ENCODE results near the gene ADARB1. TPM values are rescaled to one million over a fixed set of nuclear protein-coding genes. Genes with fewer than 3 reads are reported as not detected.

Gene ADARB1
- total and polyA plus RNA-seq, 8 donors: 23.8 to 53.4 (median 30.2) TPM

- Histone ChIP-seq H3K36me3 (no peaks in the 10 kb centered on the region), H3K27me3 (peaks cover 12 to 47% of the 10 kb centered on the region in 2 donors), H3K27ac (no peak overlapping the region), H3K4me3 (no peak overlapping the region), H3K9me3 (no peaks in the 10 kb centered on the region), H3K4me1 (peaks cover 0 to 3% of the 10 kb centered on the region in 2 donors)
- intact Hi-C loops (cut with DNase I): no loop called here
- TF ChIP-seq, protein P1, sequence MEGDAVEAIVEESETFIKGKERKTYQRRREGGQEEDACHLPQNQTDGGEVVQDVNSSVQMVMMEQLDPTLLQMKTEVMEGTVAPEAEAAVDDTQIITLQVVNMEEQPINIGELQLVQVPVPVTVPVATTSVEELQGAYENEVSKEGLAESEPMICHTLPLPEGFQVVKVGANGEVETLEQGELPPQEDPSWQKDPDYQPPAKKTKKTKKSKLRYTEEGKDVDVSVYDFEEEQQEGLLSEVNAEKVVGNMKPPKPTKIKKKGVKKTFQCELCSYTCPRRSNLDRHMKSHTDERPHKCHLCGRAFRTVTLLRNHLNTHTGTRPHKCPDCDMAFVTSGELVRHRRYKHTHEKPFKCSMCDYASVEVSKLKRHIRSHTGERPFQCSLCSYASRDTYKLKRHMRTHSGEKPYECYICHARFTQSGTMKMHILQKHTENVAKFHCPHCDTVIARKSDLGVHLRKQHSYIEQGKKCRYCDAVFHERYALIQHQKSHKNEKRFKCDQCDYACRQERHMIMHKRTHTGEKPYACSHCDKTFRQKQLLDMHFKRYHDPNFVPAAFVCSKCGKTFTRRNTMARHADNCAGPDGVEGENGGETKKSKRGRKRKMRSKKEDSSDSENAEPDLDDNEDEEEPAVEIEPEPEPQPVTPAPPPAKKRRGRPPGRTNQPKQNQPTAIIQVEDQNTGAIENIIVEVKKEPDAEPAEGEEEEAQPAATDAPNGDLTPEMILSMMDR (IDR thresholded peaks at IDR 0.05): no peak
- ATAC-seq (no peak), DNase-seq (no peak)
These were observed 157.3 kb downstream of the ADARB1 start for GRCh38 chr21:45231705-45232104.

DNA sequence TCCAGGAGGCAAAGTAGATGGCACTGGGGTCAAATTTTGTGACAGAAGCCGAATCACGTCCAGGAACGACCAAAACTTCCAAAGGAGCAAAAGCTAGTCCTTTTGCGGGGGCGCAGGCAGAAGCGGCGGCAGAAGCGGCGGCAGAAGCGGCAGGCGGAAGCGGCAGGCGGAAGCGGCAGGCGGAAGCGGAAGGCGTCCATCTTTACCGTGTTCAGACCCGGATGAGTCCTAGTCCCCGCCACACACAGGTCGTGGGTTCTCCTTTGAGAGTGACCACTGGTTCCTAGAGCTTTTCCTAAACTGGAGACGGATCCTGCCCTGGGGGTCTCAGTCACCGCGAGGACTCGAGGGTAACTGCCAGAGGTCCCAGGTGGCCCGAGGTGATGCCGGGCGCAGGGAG lies 159.7 kb downstream of the ADARB1 start:
- intact Hi-C loops (cut with DNase I): no loop called here
- H3K27ac ChIP-seq: no peak overlapping the region
- H3K4me1 ChIP-seq: no peaks in the 10 kb centered on the region
- H3K27me3 ChIP-seq: peaks cover 12 to 40% of the 10 kb centered on the region in 2 donors
- no peaks in the 10 kb centered on the region for H3K36me3 ChIP-seq
- DNase-seq (no peak), ATAC-seq (no peak)
- H3K4me3 ChIP-seq: no peak overlapping the region
- no peaks in the 10 kb centered on the region for H3K9me3 ChIP-seq
- TF ChIP-seq, protein P1 (IDR thresholded peaks at IDR 0.05): no peak

DNA sequence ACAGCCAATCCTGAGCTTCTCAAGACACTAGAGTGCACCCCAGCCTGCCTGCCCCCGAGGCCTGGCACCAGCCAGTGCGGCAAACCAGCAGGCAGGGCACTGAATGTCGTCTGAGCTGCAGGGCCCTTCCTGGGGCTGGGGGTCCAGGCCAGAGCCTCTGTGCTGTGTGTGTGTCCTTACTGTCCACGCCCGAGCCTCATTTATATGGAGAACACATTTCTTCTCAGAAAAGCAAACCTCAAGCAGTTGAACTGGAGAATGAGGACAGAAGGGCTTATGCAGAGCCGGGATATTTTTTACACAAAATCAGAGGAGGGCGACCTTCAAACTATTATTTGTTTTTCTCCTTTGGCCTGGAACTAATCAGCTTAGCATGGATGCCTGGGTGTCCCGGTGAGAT lies 160.6 kb downstream of the ADARB1 start:
- no peak for ATAC-seq
- TF ChIP-seq, protein P1 (IDR thresholded peaks at IDR 0.05): no peak
- peaks cover 12 to 40% of the 10 kb centered on the region in 2 donors for H3K27me3 ChIP-seq
- H3K9me3 ChIP-seq: no peaks in the 10 kb centered on the region
- intact Hi-C loops (cut with DNase I): no loop called here
- no peaks in the 10 kb centered on the region for H3K4me1 ChIP-seq
- H3K27ac ChIP-seq: no peak overlapping the region
- no peaks in the 10 kb centered on the region for H3K36me3 ChIP-seq
- H3K4me3 ChIP-seq: no peak overlapping the region
- no peak for DNase-seq

DNA sequence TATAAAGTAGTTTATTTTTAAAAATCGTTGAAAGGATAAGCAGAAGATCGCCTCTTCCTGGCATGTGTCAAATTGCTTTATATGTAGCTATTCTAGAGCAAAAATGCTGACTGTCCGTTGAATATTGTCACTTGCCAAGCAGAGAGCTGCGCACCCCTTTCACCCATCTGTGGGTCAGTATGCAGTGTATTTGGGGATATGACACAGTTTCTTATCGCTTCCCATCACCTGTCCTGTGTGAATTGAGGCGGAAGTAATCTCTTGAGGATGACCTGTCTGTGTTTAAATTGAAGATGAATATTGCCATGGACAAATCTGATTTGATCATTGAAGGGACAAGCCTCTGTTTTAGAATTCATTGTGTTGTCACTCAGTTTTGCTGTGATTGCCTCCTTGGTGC lies 161.1 kb downstream of the ADARB1 start:
- Histone ChIP-seq H3K27ac (no peak overlapping the region), H3K4me3 (no peak overlapping the region), H3K27me3 (peaks cover 12 to 40% of the 10 kb centered on the region in 2 donors), H3K4me1 (no peaks in the 10 kb centered on the region), H3K9me3 (no peaks in the 10 kb centered on the region), H3K36me3 (no peaks in the 10 kb centered on the region)
- TF ChIP-seq, protein P1 (IDR thresholded peaks at IDR 0.05): no peak
- ATAC-seq (no peak), DNase-seq (no peak)
- intact Hi-C loops (cut with DNase I): no loop called here

DNA sequence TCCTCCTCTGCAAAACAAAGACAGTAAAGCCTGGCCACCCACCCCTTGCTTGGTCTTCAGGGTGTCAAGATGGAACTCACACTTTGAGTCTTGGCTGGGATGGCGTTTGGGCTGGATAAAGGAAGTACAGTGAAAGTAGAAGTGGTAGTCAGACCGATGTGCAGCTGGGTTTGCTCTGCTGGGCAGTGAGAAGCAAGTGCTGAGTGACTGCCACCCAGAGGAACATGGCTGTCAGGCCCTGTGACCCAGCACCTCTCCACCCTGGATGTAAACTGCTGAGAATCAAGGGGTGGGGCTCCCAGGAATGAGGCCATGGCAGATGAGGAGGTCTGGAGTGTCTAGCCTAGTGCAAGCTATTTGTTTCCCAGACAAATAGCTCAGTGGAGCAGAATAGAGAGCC lies 162.1 kb downstream of the ADARB1 start:
- H3K4me3 ChIP-seq: no peak overlapping the region
- no peaks in the 10 kb centered on the region for H3K4me1 ChIP-seq
- no peaks in the 10 kb centered on the region for H3K36me3 ChIP-seq
- no peak overlapping the region for H3K27ac ChIP-seq
- DNase-seq (no peak), ATAC-seq (peak; percentile 52)
- H3K9me3 ChIP-seq: no peaks in the 10 kb centered on the region
- intact Hi-C loops (cut with DNase I): no loop called here
- TF ChIP-seq, protein P1 (IDR thresholded peaks at IDR 0.05): no peak
- H3K27me3 ChIP-seq: peaks cover 12 to 40% of the 10 kb centered on the region in 2 donors

All from left lung (tissue), 10 donors.